Measurements from ENCODE around the gene EFCAB6.

- no peak for TF ChIP-seq CTCF (IDR thresholded peaks at IDR 0.05; ENCODE audit: low read depth, low read length, poor library complexity, severe bottlenecking)
- TF ChIP-seq EZH2phosphoT487 (IDR thresholded peaks at IDR 0.05; ENCODE audit: borderline replicate concordance, low read length), result no peak
These were observed 39.3 kb downstream of the EFCAB6 start for GRCh38 chr22:43772831-43773230.

All from DOHH2 (cell line).